IMR-90 (cell line): ENCODE results near the gene AHCYL2. TPM values are rescaled to one million over a fixed set of nuclear protein-coding genes. Genes with fewer than 3 reads are reported as not detected.

Experiments
- ATAC-seq: fragments of 200-7000 bp; cut with Tn5 transposase; 2 replicates; pipeline ENCODE4 v1.9.1; 2020; ENCODE audit warnings: low read depth, mild to moderate bottlenecking, moderate library complexity
- BruUV-seq: library from RNA; stranded (reverse); fragments of 400-500 nt; replicated peaks from 2 replicates; lab custom pipeline; 2021; lab: Mats Ljungman, UMichigan
- CTCF ChIA-PET: fragments of 300-600 bp; formaldehyde crosslinking; extraction: SDS; loops from one replicate; lab custom pipeline; 2021; ENCODE audit warnings: antibody characterized with exemption; lab: Yijun Ruan, JAX
- POLR2A ChIA-PET: fragments of 300-600 bp; sonication (Branson Sonifier 250); formaldehyde crosslinking; loops from one replicate; lab custom pipeline; 2022; ENCODE audit warnings: antibody characterized with exemption; ENCODE audit not compliant: unreplicated experiment; lab: Charles Lee
- DNase-seq: peaks from one replicate; pipeline ENCODE4 v3.0.0; 2013
- H2AFZ ChIP-seq: replicated peaks from 2 replicates; pipeline ENCODE3; 2013; ENCODE audit warnings: low read length, mild to moderate bottlenecking; ENCODE audit not compliant: poor library complexity
- H2AK5ac ChIP-seq: 2 replicates; pipeline ENCODE4 v1.6.1; 2013; ENCODE audit warnings: low read depth, low read length, inconsistent platforms
- H2AK9ac ChIP-seq: replicated peaks from 2 replicates; pipeline ENCODE3; 2013; ENCODE audit warnings: mild to moderate bottlenecking, low read depth, low read length, moderate library complexity; ENCODE audit not compliant: poor library complexity
- H2BK120ac ChIP-seq: 2 replicates; pipeline ENCODE4 v1.6.1; 2013; ENCODE audit warnings: low read depth, low read length, inconsistent platforms
- H2BK15ac ChIP-seq: 3 replicates; pipeline ENCODE4 v1.6.1; 2013; ENCODE audit warnings: low read depth, low read length, inconsistent platforms
- H2BK20ac ChIP-seq: 2 replicates; pipeline ENCODE4 v1.6.1; 2013; ENCODE audit warnings: low read depth, mild to moderate bottlenecking, inconsistent platforms, low read length, moderate library complexity
- H2BK5ac ChIP-seq: 2 replicates; pipeline ENCODE4 v1.6.1; 2013; ENCODE audit warnings: mild to moderate bottlenecking, low read depth, low read length, inconsistent platforms; ENCODE audit not compliant: poor library complexity, severe bottlenecking
- H3K14ac ChIP-seq: replicated peaks from 2 replicates; pipeline ENCODE4 v1.6.1; 2013; ENCODE audit warnings: low read depth, low read length, inconsistent platforms
- H3K18ac ChIP-seq: 2 replicates; pipeline ENCODE4 v1.6.1; 2013; ENCODE audit warnings: low read depth, low read length, control low read depth
- H3K23ac ChIP-seq: 2 replicates; pipeline ENCODE4 v1.6.1; 2013; ENCODE audit warnings: low read depth, low read length, inconsistent platforms
- H3K27ac ChIP-seq: 2 replicates; pipeline ENCODE4 v1.5.1; 2013; ENCODE audit warnings: mild to moderate bottlenecking, control low read depth, low read length; ENCODE audit not compliant: insufficient read depth
- H3K27me3 ChIP-seq: 2 replicates; pipeline ENCODE4 v1.6.1; 2013; ENCODE audit warnings: low read length; ENCODE audit not compliant: control insufficient read depth, insufficient read depth
- H3K36me3 ChIP-seq: 2 replicates; pipeline ENCODE4 v1.6.1; 2013; ENCODE audit warnings: low read length, mixed read lengths; ENCODE audit not compliant: control insufficient read depth, insufficient read depth
- H3K4ac ChIP-seq: 2 replicates; pipeline ENCODE4 v1.6.1; 2013; ENCODE audit warnings: low read depth, low read length, inconsistent platforms
- H3K4me1 ChIP-seq: 2 replicates; pipeline ENCODE4 v1.6.1; 2013; ENCODE audit warnings: low read length, mixed read lengths; ENCODE audit not compliant: control insufficient read depth, insufficient read depth
- H3K4me2 ChIP-seq: 2 replicates; pipeline ENCODE4 v1.6.1; 2013; ENCODE audit warnings: low read depth, mild to moderate bottlenecking, control low read depth, low read length, moderate library complexity
- H3K4me3 ChIP-seq: 2 replicates; pipeline ENCODE4 v1.5.1; 2013; ENCODE audit warnings: low read depth, mild to moderate bottlenecking, control low read depth, low read length, moderate library complexity; ENCODE audit not compliant: insufficient read depth
- H3K56ac ChIP-seq: 2 replicates; pipeline ENCODE4 v1.6.1; 2013; ENCODE audit warnings: low read length, inconsistent platforms; ENCODE audit not compliant: insufficient read depth; ENCODE audit errors: extremely low read depth
- H3K79me1 ChIP-seq, 2 experiments: 2 replicates each; pipeline ENCODE4 v1.6.1; 2013; ENCODE audit warnings: low read length in 2 of 2, inconsistent platforms in 1 of 2, low read depth in 1 of 2
- H3K9ac ChIP-seq: 2 replicates; pipeline ENCODE4 v1.6.1; 2013; ENCODE audit warnings: low read depth, low read length, control low read depth
- H3K9me1 ChIP-seq: 2 replicates; pipeline ENCODE4 v1.6.1; 2013; ENCODE audit warnings: low read length, inconsistent platforms; ENCODE audit not compliant: insufficient read depth
- H3K9me3 ChIP-seq: 2 replicates; pipeline ENCODE4 v1.6.1; 2013; ENCODE audit warnings: low read length; ENCODE audit not compliant: control insufficient read depth, insufficient read depth
- H4K20me1 ChIP-seq: 2 replicates; pipeline ENCODE4 v1.6.1; 2013; ENCODE audit warnings: low read length, inconsistent platforms; ENCODE audit not compliant: insufficient read depth
- H4K5ac ChIP-seq: 2 replicates; pipeline ENCODE4 v1.6.1; 2013; ENCODE audit warnings: mild to moderate bottlenecking, low read depth, low read length, control low read depth
- H4K8ac ChIP-seq, 2 experiments: 2 replicates each; pipeline ENCODE4 v1.6.1; 2013; ENCODE audit warnings: low read depth in 2 of 2, low read length in 2 of 2, control low read depth in 1 of 2, inconsistent platforms in 1 of 2
- H4K91ac ChIP-seq: 2 replicates; pipeline ENCODE4 v1.6.1; 2013; ENCODE audit warnings: low read depth, low read length, inconsistent platforms; ENCODE audit not compliant: insufficient read depth
- CEBPB ChIP-seq: IDR thresholded peaks from 2 replicates; pipeline ENCODE4 v1.6.1; 2012; ENCODE audit warnings: low read depth, low read length, improper control_type of control experiment
- CHD1 ChIP-seq: IDR thresholded peaks from 2 replicates; pipeline ENCODE4 v1.6.1; 2012; ENCODE audit warnings: low read depth, low read length, improper control_type of control experiment
- POLR2A ChIP-seq: IDR thresholded peaks from 2 replicates; pipeline ENCODE4 v1.6.1; 2012; ENCODE audit warnings: mild to moderate bottlenecking, low read depth, low read length
- SMC3 ChIP-seq: fragments of 150-350 bp; IDR thresholded peaks from 2 replicates; pipeline ENCODE4 v1.6.1; 2016; ENCODE audit warnings: low read depth, mild to moderate bottlenecking, antibody characterized with exemption, low read length, moderate library complexity
- WGBS, 2 experiments: methylation state at CpG; one replicate each; pipeline versions ENCODE4 v1.1.5 to v1.1.7; 2013; ENCODE audit warnings: missing lambda C conversion rate in 2 of 2; ENCODE audit not compliant: insufficient read length in 1 of 2; ENCODE audit errors: extremely low coverage in 2 of 2; 5-methylcytosine and 5-hydroxymethylcytosine counted together
- dilution Hi-C: fragments of 300-500 bp; cut with HindIII; formaldehyde crosslinking; loops from one replicate; pipeline ENCODE4 v1.14.3; 2018; ENCODE audit warnings: low sequenced_read_pairs; ENCODE audit not compliant: unreplicated experiment
- in situ Hi-C: fragments of 300-500 bp; cut with MboI; formaldehyde crosslinking; loops from 3 replicates; pipeline ENCODE4 v1.14.3; 2019; ENCODE audit warnings: low sequenced_read_pairs, inconsistent platforms, mixed read lengths
- intact Hi-C: fragments of 100-400 bp; cut with micrococcal nuclease; formaldehyde crosslinking; loops from 2 replicates; pipeline ENCODE4 v1.10.0; 2022
- polyA plus RNA-seq, 3 experiments: library from polyadenylated mRNA; depleted of rRNA; stranded (reverse); fragments of >200 nt; gene quantifications; 2 replicates each; pipeline ENCODE4 v1.2.3, GENCODE V29; 2012; ENCODE audit warnings: low replicate concordance in 1 of 3
- total RNA-seq: library from RNA; depleted of rRNA; stranded (reverse); fragments of >200 nt; gene quantifications from 2 replicates; pipeline ENCODE4 v1.2.3, GENCODE V29; 2012

AHCYL2 gene
- total and polyA plus RNA-seq, 2 of the 4 experiments (the other 2 are of a cell fraction) = 5.7 to 7.6 TPM

- peaks cover 5% of the 10 kb centered on the region; the same call in 1 of the 2 replicates for H3K4me1 ChIP-seq
Observed at GRCh38 chr7:129308047-129308446, 83.2 kb downstream of the AHCYL2 start.

More at GRCh38 chr7:129308047-129308446, 83.2 kb downstream of the AHCYL2 start:
- Histone ChIP-seq H3K4ac (no peak overlapping the region), H3K14ac (no peak overlapping the region), H3K4me3 (no peak overlapping the region), H3K9me1 (no peaks in the 10 kb centered on the region), H2AK5ac (no peak overlapping the region), H3K36me3 (no peaks in the 10 kb centered on the region), H2AK9ac (no peak overlapping the region), H3K9ac (no peak overlapping the region), H3K23ac (no peak overlapping the region), H4K5ac (no peak overlapping the region), H3K27ac (no peak overlapping the region), H3K9me3 (0 out of 2 replicates have a peak, but pooled peaks cover 4% of the 10 kb centered on the region), H2BK5ac (no peak overlapping the region), H2BK120ac (no peak overlapping the region), H4K91ac (no peak overlapping the region), H3K79me1 (no peaks in the 10 kb centered on the region), H4K8ac (no peak overlapping the region), H3K18ac (no peak overlapping the region), H2BK15ac (no peak overlapping the region), H4K20me1 (no peaks in the 10 kb centered on the region), H2AFZ (no peak overlapping the region), H3K4me2 (no peak overlapping the region), H3K27me3 (no peaks in the 10 kb centered on the region), H2BK20ac (no peak overlapping the region), H3K56ac (no peak overlapping the region)
- ChIA-PET CTCF (interaction anchor here (0.8 kb wide), 1 partner anchor 10 kb away, joined by 4 read pairs; no protein-coding TSS in a partner anchor), POLR2A (no interaction called here)
- intact Hi-C loops = no loop called here
- WGBS, 2 experiments = no CpG with 5 or more reads among the region's 1 CpG
- no peak for TF ChIP-seq SMC3
- no peak for TF ChIP-seq CHD1
- TF ChIP-seq CEBPB = peak; percentile 84
- no peak for TF ChIP-seq POLR2A
- peak; percentile 66 for ATAC-seq
- in situ Hi-C loops = no loop called here
- dilution Hi-C loops = no loop called here
- peak; percentile 64 for DNase-seq
- BruUV-seq = no TSS peak
